NCI-H2171 treated with DMSO at 0.1 percent for 48 hours (cell line): ENCODE results near the gene SPPL3.
"Not testable (repeated sequence)": the region's sequence is repeated elsewhere in the genome, so short reads cannot be mapped to it uniquely, and the experiment has no call there.

ENCODE experiments used
- DNase-seq: peaks from one replicate; lab custom pipeline; 2025; lab: John Stamatoyannopoulos, UW

SPPL3 gene

DNA sequence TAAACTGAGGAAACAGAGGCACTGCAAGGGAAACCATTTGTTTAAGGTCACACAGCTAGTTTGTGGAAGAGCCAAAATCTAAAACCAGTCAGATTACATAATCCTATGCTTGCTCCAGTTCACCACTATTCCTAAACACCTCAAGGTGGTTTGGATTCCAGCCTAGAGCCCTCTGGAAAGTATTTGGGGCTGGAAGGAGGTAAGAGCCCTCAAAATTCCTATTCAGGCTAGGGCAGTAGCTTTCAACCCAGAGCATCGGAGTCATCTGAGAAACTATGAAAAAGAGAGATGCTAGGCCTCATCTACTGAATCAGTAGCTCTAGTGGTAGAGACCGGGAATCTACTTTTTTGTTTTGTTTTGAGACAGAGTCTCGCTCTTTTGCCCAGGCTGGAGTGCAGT is 16.0 kb upstream of the SPPL3 start:
- no peak for DNase-seq

DNA sequence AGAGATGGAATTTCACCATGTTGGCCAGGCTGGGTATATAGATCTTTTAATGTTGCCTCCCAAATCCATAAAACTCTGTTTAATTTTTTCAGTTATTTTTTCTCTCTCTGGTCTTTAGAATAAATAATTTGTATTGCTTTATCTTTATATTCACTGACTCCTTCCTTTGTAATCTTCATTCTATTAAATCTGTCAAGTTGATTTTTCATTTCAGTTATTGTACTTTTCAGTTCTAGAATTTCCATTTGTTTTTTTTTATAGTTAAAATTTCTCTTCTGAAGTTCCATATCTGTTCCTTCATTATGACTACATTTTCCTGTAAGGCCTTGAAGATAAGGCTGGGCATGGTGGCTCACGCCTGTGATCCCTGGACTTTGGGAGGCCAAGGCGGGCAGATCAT is 13.6 kb upstream of the SPPL3 start:
- no peak for DNase-seq

DNA sequence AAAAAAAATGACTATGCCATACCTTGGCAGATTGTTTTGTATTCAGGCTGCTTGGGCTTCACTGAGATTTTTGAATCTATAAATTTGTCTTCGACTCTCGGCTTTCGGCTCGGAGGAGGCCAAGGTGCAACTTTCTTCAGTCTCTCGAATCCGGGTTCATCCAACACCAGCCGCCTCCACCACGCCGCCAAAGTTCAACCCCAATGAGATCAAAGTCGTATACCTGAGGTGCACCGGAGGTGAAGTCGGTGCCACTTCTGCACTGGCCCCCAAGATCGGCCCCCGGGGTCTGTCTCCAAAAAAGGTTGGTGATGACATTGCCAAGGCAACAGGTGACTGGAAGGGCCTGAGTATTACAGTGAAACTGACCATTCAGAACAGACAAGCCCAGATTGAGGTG is 12.4 kb upstream of the SPPL3 start:
- DNase-seq, result no peak

DNA sequence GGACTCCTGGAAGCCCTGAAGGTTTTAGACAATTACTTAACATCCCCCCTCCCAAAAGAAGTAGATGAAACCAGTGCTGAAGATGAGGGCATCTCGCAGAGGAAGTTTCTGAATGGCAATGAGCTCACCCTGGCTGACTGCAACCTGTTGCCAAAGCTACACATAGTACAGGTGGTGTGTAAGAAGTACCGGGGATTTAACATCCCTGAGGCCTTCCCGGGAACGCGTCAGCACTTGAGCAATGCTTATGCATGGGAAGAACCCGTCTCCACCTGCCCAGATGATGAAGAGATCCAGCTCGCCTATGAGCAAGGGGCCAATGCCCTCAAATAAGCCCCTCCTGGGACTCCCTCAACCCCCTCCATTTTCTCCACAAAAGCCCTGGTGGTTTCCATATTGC is 10.6 kb upstream of the SPPL3 start:
- peak; percentile 21 for DNase-seq

DNA sequence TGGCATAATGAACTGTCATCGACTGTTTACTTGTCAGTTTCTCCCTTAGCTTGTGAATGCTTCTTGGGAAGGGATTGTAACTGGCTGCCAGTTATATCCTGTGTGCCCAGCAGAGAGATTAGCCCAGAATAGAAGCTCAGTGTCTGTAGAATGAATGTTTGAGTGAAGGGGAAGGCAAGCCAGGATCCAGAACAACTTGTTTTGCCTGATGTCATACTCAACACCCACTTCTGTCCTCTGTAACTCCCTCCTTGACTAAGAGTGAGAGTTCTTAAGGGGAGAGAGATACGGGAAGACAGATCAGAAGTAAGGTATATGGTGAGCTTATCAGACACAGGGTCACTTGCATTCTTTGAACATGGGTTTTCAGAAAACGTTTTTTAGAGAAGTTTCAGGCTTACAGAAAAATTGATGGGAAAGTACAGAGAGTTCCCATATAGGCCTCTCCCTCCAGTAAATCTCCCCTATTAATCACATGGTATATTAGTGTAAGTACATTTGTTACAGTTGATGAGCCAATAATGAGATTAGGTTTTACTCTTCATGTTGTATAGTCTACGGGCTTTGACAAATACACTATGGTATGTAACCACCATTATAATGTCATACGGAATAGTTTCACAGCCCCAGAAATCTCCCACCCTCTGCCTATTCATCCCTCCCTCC is 5.6 kb upstream of the SPPL3 start:
- no peak for DNase-seq

DNA sequence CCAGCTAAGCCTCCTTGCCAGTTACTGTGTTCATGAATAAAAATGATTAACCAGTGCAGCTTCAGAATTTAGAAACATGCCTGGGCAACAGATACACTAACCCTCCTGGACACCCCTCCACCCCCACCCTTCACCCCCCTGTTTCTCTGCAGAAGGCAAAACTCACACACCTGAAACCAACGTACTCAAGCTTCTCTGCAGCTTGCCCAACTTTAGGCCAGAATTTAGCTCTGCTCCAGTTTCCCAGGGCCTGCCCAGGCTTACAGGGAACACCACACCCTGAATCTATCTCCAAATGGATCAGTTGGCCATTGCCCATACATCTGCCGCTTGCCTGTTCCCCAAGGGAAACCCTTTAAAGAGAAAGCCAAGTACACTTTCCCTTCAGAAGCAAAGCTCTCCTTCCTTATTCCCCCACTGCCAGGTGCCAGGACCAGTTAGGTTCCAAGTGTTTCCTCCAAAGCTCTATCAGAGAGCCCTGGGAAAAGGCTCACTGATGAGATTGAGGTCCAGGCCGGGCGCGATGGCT is 1.8 kb upstream of the SPPL3 start:
- DNase-seq, result peak; percentile 79

DNA sequence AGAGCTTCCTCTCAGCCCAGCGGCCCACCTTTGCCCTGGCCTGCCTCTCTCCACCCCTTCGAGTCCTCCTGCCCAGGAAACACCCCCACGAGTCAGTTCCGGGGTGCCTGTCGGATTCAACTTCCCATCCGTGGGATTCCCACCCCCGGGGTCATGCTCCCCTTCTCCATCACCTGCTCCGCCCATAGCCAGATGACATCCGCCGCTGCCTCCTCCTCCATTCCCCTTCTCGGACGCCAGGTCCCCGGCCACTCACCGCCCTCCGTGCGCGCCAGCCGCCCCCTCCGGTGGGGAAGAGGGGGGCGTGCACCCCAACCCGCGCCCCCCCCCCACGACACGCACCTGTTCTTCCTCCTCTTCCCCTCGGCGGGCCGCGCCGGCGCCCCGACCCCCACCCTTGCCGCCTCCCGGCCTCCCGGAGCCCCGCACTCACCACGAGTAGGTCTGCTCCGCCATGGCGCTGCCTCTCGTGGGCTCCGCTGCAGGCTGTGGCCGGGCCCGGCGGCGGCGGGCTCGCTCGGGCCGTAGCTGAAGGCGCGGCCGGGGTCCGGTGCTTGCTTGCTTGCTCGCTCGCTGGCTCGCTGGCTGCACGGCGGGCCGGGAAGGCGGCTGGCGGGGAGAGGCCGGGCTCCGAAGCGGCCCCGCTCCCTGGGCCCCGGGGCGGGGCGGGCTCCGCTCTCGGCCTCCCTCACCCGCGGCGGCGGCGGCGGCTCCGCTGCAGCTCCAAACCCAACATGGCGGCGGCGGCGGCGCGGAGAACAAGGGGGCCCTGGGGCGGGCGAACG is 554 bp downstream of the SPPL3 start:
- peak; percentile 22 for DNase-seq

DNA sequence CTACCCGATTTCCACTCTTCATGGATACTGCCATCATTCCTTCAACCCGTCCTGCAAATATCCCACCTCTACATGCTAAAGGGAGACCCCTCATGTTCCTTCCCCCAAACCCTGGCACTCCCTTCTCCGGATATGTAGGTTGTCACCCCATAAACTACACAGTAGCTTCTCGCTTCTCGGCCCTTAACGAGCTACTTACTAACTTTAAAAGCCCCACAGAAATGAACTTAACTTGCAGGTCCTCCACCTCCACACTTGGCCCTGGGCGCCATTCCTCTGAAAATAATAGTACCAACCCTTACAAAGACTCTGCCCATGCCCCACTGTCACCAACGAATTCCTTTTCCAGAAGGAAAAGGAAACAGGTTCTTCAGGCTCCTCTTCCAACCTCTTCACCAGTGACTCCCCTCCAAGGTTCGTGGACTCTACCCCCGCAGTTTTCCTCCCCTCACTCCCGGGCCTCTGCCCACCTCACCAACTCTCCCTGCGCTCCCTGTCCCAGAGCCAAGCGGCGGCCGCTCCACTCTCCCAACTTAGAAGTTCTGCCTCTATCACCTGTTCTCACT is 1.2 kb downstream of the SPPL3 start:
- no peak for DNase-seq

DNA sequence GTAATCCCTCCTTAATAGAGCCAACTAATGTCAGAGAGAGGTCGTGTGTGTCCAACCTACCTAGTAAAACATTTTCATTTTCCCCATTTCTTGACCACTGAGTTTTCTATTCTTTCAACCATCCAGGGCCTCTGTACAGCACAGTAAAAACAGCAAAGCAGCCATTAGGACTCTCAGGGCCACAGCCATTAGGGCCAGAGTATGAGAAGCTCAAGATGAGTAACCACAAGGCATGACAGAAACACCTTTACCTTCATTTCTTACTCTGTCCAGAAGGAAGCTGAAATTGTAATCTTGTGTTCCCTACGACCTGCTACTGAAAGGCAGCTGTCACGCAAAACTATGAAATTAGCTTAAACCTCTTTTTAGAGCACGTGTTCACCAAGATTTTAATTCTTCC is 2.3 kb downstream of the SPPL3 start:
- no peak for DNase-seq

DNA sequence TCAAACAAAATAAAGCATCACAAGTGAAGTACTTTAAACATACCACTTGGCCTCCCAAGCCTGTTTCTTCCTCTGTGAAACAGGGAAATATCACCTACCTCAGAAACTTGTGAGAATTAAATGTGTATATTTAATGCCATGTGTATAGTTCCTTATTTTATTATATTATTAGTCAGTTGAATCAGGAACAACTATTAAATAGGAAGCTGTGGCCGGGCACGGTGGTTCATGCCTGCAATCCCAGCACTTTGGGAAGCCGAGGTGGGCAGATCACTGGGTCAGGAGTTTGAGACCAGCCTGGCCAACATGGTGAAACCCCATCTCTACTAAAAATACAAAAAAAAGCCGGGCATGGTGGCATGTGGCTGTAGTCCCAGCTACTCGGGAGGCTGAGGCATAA is 3.1 kb downstream of the SPPL3 start:
- DNase-seq, result not testable (repeated sequence)

DNA sequence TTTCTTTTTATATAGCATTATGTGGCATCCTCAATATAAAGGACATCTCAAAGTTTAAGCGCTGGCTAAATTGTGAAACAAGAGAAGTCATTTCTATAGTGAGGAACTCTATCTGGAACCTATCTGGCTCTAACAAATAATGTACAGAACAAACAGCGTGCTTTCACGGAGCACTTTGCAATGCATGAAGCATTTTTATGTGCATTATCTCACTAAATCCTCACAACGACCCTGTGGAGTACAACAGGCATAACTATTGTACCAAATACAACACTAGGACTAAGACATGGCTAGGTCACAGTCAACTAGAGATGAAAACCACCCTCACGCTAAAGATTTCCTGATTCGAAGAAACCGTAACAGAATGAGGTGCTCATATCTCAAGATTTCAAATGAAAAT is 8.6 kb downstream of the SPPL3 start:
- DNase-seq, result no peak

DNA sequence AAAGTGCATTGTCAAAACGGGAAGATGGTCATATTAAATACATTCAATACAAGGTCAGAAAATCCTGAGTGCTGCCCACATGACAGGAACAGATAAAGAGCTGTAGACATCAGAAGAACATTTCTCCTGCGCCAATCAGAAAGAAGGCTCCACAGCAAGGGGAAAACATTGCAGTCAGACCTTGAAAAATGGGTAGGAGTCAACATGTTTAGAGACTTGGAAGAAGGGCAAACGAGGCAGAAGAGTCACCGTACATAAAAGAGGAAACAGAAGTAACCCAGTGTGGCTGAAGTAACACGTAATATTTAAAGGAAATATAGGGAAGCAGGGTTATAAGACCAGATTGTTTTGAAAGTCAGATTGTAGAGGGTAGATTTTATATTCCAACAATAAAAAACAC is 11.9 kb downstream of the SPPL3 start:
- no peak for DNase-seq

DNA sequence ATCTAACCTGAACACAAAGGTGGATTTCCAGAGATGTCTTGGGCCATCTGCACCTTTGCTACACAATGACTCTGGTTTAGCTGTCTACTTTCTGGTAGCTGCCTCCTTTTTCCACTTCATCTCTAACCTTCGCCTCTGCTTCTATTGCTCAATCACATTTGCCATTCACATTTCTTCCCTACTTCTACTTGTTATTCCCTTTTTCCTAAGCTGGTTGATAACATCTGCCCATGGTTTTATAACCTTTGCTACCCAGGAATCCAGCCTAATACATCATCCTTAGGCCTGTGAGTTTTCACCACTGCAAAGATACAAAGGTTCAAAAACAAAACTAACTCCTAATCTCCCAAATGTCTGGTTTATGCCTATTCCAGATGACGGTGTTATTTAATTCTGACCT is 13.2 kb downstream of the SPPL3 start:
- no peak for DNase-seq

DNA sequence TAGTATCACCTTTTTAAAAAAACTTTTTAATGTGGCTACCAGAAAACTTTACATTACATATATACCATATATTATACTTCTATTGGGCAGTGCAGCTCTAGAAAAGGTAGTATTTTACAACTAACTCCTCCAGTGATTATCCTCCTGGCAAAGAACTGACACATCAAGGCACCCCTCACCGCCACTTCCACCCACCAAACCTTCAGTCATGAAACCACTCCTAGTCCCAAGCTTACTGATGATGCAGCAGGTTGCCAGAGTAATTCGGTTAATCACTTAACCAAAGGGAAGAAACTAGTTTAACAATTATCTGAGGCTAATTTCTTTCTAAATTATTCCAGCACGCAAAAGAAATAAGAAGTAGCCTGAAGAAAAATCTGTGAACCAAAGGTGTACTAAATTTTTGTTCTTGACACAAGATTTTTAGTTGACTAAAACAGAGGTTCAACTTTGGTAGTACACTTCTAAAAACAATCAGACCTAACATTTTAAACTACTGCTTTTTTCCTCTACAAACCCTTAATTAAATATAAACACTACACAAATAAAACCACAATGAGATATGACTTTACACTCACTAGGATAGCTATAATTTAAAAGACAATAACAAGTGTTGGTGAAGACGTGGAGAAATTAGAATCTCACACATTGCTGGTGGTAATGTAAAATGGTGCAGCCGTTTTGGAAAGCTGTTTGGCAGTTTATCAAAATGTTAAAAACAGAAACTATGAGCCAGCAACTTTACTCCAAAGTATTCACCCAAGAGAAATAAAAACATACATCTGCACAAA is 16.7 kb downstream of the SPPL3 start:
- no peak for DNase-seq

DNA sequence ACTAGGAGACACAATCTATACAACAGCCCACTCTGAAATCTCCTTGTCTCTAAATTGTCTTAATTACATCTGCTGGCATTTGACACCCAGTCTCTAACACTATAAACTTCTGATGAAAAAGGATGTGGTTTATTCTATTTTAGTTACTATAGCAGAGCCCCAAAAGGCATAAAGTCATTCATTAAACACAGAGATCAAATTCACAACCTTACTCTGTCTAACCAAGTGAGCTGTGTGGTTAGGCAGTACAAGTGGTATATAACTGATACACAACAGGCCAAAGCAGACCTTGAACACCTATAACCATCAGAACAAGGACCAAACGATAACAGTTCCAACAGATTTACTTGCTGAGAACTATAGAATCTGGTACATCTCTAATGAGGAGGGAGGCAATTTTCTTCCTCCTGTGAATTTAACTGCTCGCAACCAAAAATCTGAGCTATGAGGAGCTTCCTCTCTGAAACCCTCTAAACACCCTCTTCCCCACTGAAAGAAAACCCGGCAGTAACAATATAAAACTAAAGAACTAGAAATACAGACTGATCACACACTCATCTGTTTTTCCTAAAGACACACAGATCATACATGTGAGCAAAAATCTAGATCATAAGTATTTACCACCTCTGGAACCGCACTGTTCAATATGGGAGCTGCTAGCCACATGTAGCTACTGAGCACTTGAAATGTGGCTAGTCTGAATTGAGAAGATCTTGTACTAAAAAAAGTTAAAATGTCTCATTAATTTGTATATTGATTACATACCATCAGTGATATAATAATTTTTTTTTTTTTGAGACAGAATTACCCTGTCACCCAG is 17.7 kb downstream of the SPPL3 start:
- no peak for DNase-seq

DNA sequence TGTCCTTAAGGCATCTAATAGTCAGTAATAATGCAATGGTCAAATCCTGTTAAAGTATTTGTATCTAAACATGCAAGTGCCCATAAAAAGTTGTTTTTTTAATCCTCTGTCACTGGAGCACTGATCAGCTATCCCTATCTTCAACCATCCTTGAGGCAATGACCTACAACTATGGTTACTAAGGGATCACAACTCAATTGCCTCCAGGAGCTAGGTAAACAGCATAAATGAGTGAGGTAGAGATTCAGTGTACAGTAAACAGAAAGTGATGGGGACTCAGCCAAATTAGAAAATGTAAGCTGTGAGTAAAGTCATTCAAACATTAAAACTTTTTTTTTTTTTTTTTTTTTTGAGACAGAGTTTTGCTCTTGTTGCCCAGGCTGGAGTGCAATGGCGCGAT is 18.6 kb downstream of the SPPL3 start:
- no peak for DNase-seq

DNA sequence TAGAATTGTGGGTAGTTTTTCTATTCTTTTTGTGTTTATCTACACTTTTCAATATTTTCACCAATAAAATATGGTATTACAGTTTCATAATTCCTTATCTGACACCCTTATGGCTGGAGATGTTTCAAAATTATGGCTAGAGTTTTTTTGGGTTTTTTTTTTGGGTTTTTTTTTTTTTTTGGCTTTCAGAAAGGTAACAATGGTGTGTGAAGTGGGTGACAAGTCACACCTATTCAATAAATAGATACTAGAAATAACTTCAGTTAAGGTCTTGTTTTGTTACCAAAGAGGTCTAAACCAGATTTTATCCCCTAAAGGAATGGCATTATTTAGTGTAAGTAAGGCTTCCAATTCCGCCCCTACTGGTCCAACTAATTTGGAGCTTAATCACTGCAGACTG is 19.5 kb downstream of the SPPL3 start:
- DNase-seq, result no peak

DNA sequence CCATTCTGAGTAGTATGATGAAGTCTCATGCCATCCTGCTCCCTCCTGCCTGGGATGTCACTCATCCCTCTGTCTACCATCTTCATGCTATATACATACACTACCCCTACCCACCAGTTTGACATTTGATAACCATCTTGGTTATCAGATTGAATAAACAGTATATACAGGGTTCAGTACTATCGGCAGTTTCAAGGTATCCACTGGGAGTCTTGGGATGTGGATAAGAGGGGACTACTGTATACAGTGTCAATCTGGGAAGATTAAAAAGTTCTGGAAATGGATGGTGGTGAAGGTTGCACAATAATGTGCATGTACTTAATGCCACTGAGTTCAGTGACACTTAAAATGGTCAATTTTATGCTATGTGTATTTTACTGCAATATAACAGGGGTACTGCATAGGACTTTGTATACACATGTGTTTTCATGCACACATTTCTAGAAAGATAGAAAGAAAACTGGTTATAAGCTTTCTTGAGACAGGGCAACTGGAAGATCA is 22.1 kb downstream of the SPPL3 start:
- no peak for DNase-seq

DNA sequence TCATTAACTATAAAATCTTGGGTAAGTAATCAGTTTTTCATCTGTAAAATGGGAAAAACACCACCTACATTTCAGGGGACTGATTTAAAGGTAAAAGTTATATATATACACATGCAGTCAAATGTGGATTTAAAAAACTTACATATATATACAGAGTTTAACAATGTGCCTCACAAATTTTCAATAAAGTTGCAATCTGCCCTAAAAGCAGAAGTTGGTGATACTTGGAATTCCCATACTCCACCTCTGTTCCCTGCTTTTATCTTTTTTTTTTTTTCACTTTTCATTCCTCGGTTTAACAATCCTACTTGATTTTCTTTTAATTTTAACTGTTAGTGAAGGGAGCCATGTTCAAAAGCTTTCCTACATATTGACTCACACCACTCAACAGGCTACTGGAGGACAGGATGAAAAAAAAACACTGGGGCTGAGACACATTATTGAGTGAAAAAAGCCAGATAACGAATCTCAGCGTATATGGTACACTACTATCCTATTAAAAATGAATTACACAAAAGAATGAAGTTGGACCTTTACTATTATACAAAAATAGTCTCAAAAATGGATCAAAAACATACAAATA is 24.3 kb downstream of the SPPL3 start:
- DNase-seq, result no peak

DNA sequence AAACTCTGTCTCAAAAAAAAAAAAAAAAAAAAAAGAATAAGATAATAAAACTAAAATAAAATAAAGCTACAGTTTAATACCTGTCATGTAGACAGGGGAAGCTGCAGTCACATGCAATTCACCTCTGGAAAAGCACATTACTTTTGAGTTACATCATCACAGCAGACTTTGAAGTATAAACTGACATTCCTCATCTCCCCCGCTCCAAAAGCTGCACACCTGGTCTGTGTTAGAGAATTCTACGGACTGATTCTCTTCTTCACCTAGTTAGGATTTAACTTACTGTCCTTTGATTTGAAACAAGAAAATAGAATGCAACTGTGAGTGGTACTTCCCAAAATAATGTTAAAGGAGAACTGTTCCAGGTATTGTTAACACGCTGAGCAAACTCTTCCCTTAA is 25.1 kb downstream of the SPPL3 start:
- DNase-seq, result no peak
